Mesenchymal stem cell (in vitro differentiated cells and primary cell): ENCODE measurements around the gene HSPBAP1.

Experiments
- DNase-seq: peaks from one replicate; pipeline ENCODE4 v3.0.0-alpha.2; 2013
- H2AFZ ChIP-seq: one replicate; pipeline ENCODE4 v1.6.1; 2013; ENCODE audit warnings: low read depth, mild to moderate bottlenecking, control low read depth, inconsistent platforms, low read length, moderate library complexity
- H2AK5ac ChIP-seq: 2 replicates; pipeline ENCODE4 v1.6.1; 2013; ENCODE audit warnings: low read length, moderate library complexity, mild to moderate bottlenecking, inconsistent platforms; ENCODE audit not compliant: severe bottlenecking
- H2BK120ac ChIP-seq: one replicate; pipeline ENCODE4 v1.6.1; 2013; ENCODE audit warnings: low read depth, mild to moderate bottlenecking, inconsistent platforms, low read length, moderate library complexity
- H2BK12ac ChIP-seq, 2 experiments: one replicate each; pipeline ENCODE4 v1.6.1; 2013; ENCODE audit warnings: inconsistent platforms in 2 of 2, low read length in 2 of 2, mild to moderate bottlenecking in 2 of 2, moderate library complexity in 2 of 2, control low read depth in 1 of 2
- H2BK15ac ChIP-seq: one replicate; pipeline ENCODE4 v1.6.1; 2013; ENCODE audit warnings: mild to moderate bottlenecking, low read depth, inconsistent platforms; ENCODE audit not compliant: poor library complexity, severe bottlenecking
- H2BK5ac ChIP-seq: 2 replicates; pipeline ENCODE4 v1.6.1; 2013; ENCODE audit warnings: low read depth, mild to moderate bottlenecking, low read length, control low read depth, inconsistent platforms; ENCODE audit not compliant: poor library complexity, severe bottlenecking
- H3K14ac ChIP-seq, 2 experiments: one replicate each; pipeline ENCODE4 v1.6.1; 2013; ENCODE audit warnings: inconsistent platforms in 2 of 2, low read length in 2 of 2, control low read depth in 1 of 2, mild to moderate bottlenecking in 1 of 2, moderate library complexity in 1 of 2
- H3K18ac ChIP-seq, 2 experiments: one replicate each; pipeline ENCODE4 v1.6.1; 2013; ENCODE audit warnings: inconsistent platforms in 2 of 2, low read length in 2 of 2, control low read depth in 1 of 2, low read depth in 1 of 2, mild to moderate bottlenecking in 1 of 2
- H3K23ac ChIP-seq, 2 experiments: one replicate each; pipeline ENCODE4 v1.6.1; 2013; ENCODE audit warnings: inconsistent platforms in 2 of 2, low read length in 2 of 2, mild to moderate bottlenecking in 2 of 2, moderate library complexity in 2 of 2, control low read depth in 1 of 2
- H3K27ac ChIP-seq: 2 replicates; pipeline ENCODE4 v1.5.1; 2013; ENCODE audit warnings: mild to moderate bottlenecking, moderate library complexity, low read length, control low read depth, inconsistent platforms; ENCODE audit not compliant: poor library complexity, severe bottlenecking
- H3K27me3 ChIP-seq, 2 experiments: 2 replicates each; pipeline versions ENCODE4 v1.6.1 to v1.7.0; 2013; ENCODE audit warnings: low read length in 2 of 2, mild to moderate bottlenecking in 2 of 2, moderate library complexity in 2 of 2, control low read depth in 1 of 2, inconsistent platforms in 1 of 2; ENCODE audit not compliant: control insufficient read depth in 1 of 2, insufficient read depth in 1 of 2
- H3K36me3 ChIP-seq, 2 experiments: 2 replicates each; pipeline versions ENCODE4 v1.6.1 to v1.7.0; 2013; ENCODE audit warnings: low read length in 2 of 2, control low read depth in 1 of 2, inconsistent platforms in 1 of 2, low read depth in 1 of 2, mild to moderate bottlenecking in 1 of 2; ENCODE audit not compliant: insufficient read depth in 2 of 2, control insufficient read depth in 1 of 2
- H3K4ac ChIP-seq, 2 experiments: one replicate each; pipeline ENCODE4 v1.6.1; 2013; ENCODE audit warnings: inconsistent platforms in 2 of 2, low read length in 2 of 2, mild to moderate bottlenecking in 2 of 2, moderate library complexity in 2 of 2, control low read depth in 1 of 2, low read depth in 1 of 2
- H3K4me1 ChIP-seq: 2 replicates; pipeline ENCODE4 v1.6.1; 2013; ENCODE audit warnings: low read depth, low read length, control low read depth; ENCODE audit not compliant: control insufficient read depth, insufficient read depth
- H3K4me2 ChIP-seq: 2 replicates; pipeline ENCODE4 v1.6.1; 2013; ENCODE audit warnings: low read length, mild to moderate bottlenecking, inconsistent platforms; ENCODE audit not compliant: poor library complexity, severe bottlenecking
- H3K4me3 ChIP-seq, 2 experiments: 2 replicates each; pipeline versions ENCODE4 v1.5.1 to v1.7.0; 2013; ENCODE audit warnings: low read length in 2 of 2, mild to moderate bottlenecking in 2 of 2, control low read depth in 1 of 2, low read depth in 1 of 2; ENCODE audit not compliant: insufficient read depth in 1 of 2
- H3K79me1 ChIP-seq: replicated peaks from 2 replicates; pipeline ENCODE4 v1.6.1; 2013; ENCODE audit warnings: mild to moderate bottlenecking, control low read depth, low read length, inconsistent platforms; ENCODE audit not compliant: poor library complexity, severe bottlenecking
- H3K9ac ChIP-seq: 2 replicates; pipeline ENCODE4 v1.7.0; 2013; ENCODE audit warnings: mild to moderate bottlenecking, low read length, moderate library complexity
- H3K9me3 ChIP-seq: 2 replicates; pipeline ENCODE4 v1.7.0; 2013; ENCODE audit warnings: mild to moderate bottlenecking, low read length; ENCODE audit not compliant: control insufficient read depth
- H4K8ac ChIP-seq: one replicate; pipeline ENCODE4 v1.6.1; 2013; ENCODE audit warnings: inconsistent platforms, mild to moderate bottlenecking, low read length, moderate library complexity
- H4K91ac ChIP-seq: one replicate; pipeline ENCODE4 v1.6.1; 2013; ENCODE audit warnings: mild to moderate bottlenecking, low read length, inconsistent platforms
- WGBS: methylation state at CpG from one replicate; pipeline ENCODE4 v1.1.7; 2013; ENCODE audit warnings: mixed read lengths; 5-methylcytosine and 5-hydroxymethylcytosine counted together

HSPBAP1 gene

GRCh38 chr3:122803977-122804376, 10.3 kb upstream of the HSPBAP1 start:
- Histone ChIP-seq H2BK12ac (no peak overlapping the region), H3K27ac (no peak overlapping the region), H3K9me3 (no peaks in the 10 kb centered on the region), H3K4me1 (no peaks in the 10 kb centered on the region), H4K91ac (no peak overlapping the region), H2AK5ac (no peak overlapping the region), H2BK120ac (no peak overlapping the region), H3K4me2 (no peak overlapping the region), H4K8ac (no peak overlapping the region), H3K4me3 (no peak overlapping the region), H3K9ac (no peak overlapping the region), H2BK15ac (no peak overlapping the region), H3K79me1 (peaks cover 25% of the 10 kb centered on the region), H2BK5ac (no peak overlapping the region), H3K23ac (no peak overlapping the region), H3K27me3 (no peaks in the 10 kb centered on the region), H3K14ac (no peak overlapping the region), H2AFZ (no peak overlapping the region), H3K4ac (no peak overlapping the region), H3K36me3 (peaks cover 0 to 16% of the 10 kb centered on the region in 2 experiments), H3K18ac (no peak overlapping the region)
- DNase-seq: no peak
- 89% methylated on average over 2 of the region's 2 CpGs for WGBS

GRCh38 chr3:122802323-122802722, 8.7 kb upstream of the HSPBAP1 start:
- no peak overlapping the region for H2BK12ac ChIP-seq
- no peaks in the 10 kb centered on the region for H3K9me3 ChIP-seq
- no peak overlapping the region for H3K14ac ChIP-seq
- H2BK5ac ChIP-seq: no peak overlapping the region
- no peak overlapping the region for H2BK15ac ChIP-seq
- H4K8ac ChIP-seq: no peak overlapping the region
- WGBS: 96% methylated on average over 1 of the region's 1 CpG
- no peak overlapping the region for H3K4ac ChIP-seq
- no peak overlapping the region for H2AK5ac ChIP-seq
- no peak overlapping the region for H4K91ac ChIP-seq
- H3K36me3 ChIP-seq: peaks cover 0 to 2% of the 10 kb centered on the region in 2 experiments
- no peak overlapping the region for H3K9ac ChIP-seq
- H3K23ac ChIP-seq: no peak overlapping the region
- H3K4me2 ChIP-seq: no peak overlapping the region
- H3K27me3 ChIP-seq: no peaks in the 10 kb centered on the region
- no peak overlapping the region for H2BK120ac ChIP-seq
- no peak overlapping the region for H3K18ac ChIP-seq
- DNase-seq: no peak
- no peak overlapping the region for H3K27ac ChIP-seq
- H2AFZ ChIP-seq: no peak overlapping the region
- no peak overlapping the region for H3K4me3 ChIP-seq
- H3K4me1 ChIP-seq: peaks cover 1% of the 10 kb centered on the region
- peaks cover 32% of the 10 kb centered on the region for H3K79me1 ChIP-seq

- no peaks in the 10 kb centered on the region for H3K36me3 ChIP-seq
- no peak overlapping the region for H3K4me2 ChIP-seq
- no peak for DNase-seq
- H2BK12ac ChIP-seq: no peak overlapping the region
- no peak overlapping the region for H2BK5ac ChIP-seq
- H3K27me3 ChIP-seq: no peaks in the 10 kb centered on the region
- no peak overlapping the region for H3K18ac ChIP-seq
- H4K8ac ChIP-seq: no peak overlapping the region
- H2AK5ac ChIP-seq: no peak overlapping the region
- no peak overlapping the region for H3K4me3 ChIP-seq
- no peak overlapping the region for H2BK15ac ChIP-seq
- peaks cover 3% of the 10 kb centered on the region for H3K4me1 ChIP-seq
- H3K9ac ChIP-seq: no peak overlapping the region
- no peaks in the 10 kb centered on the region for H3K9me3 ChIP-seq
- no peak overlapping the region for H2AFZ ChIP-seq
- no peak overlapping the region for H3K4ac ChIP-seq
- H3K79me1 ChIP-seq: peaks cover 36% of the 10 kb centered on the region
- no peak overlapping the region for H3K23ac ChIP-seq
- H4K91ac ChIP-seq: no peak overlapping the region
- no peak overlapping the region for H3K14ac ChIP-seq
- H3K27ac ChIP-seq: no peak overlapping the region
- H2BK120ac ChIP-seq: no peak overlapping the region
- WGBS: 98% methylated on average over 3 of the region's 3 CpGs
These were observed 7.1 kb upstream of the HSPBAP1 start for GRCh38 chr3:122800706-122801237.

- Histone ChIP-seq H3K9me3 (no peaks in the 10 kb centered on the region), H2AFZ (no peak overlapping the region), H3K4me1 (peaks cover 3% of the 10 kb centered on the region), H3K23ac (no peak overlapping the region), H3K4me3 (no peak overlapping the region), H3K27ac (no peak overlapping the region), H3K9ac (no peak overlapping the region), H3K79me1 (peaks cover 37% of the 10 kb centered on the region), H2BK15ac (no peak overlapping the region), H2BK120ac (no peak overlapping the region), H2AK5ac (no peak overlapping the region), H2BK12ac (no peak overlapping the region), H3K14ac (no peak overlapping the region), H4K8ac (no peak overlapping the region), H3K4me2 (no peak overlapping the region), H2BK5ac (no peak overlapping the region), H4K91ac (no peak overlapping the region), H3K36me3 (no peaks in the 10 kb centered on the region), H3K4ac (no peak overlapping the region), H3K27me3 (no peaks in the 10 kb centered on the region), H3K18ac (no peak overlapping the region)
- 96% methylated on average over 1 of the region's 1 CpG for WGBS
- DNase-seq: no peak
These were observed 6.4 kb upstream of the HSPBAP1 start for GRCh38 chr3:122800031-122800430.
